GM15510 (cell line): ENCODE results near the gene RBFOX2.

ENCODE experiments used
- POLR2A ChIP-seq: IDR thresholded peaks from 3 replicates; pipeline ENCODE4 v1.6.1; 2011; ENCODE audit warnings: borderline replicate concordance; ENCODE audit not compliant: insufficient read length; ENCODE audit errors: extremely low read depth

The RBFOX2 gene

GRCh38 chr22:35837101-35837727 is 191.4 kb downstream of the RBFOX2 start:
- TF ChIP-seq POLR2A = no peak

DNA sequence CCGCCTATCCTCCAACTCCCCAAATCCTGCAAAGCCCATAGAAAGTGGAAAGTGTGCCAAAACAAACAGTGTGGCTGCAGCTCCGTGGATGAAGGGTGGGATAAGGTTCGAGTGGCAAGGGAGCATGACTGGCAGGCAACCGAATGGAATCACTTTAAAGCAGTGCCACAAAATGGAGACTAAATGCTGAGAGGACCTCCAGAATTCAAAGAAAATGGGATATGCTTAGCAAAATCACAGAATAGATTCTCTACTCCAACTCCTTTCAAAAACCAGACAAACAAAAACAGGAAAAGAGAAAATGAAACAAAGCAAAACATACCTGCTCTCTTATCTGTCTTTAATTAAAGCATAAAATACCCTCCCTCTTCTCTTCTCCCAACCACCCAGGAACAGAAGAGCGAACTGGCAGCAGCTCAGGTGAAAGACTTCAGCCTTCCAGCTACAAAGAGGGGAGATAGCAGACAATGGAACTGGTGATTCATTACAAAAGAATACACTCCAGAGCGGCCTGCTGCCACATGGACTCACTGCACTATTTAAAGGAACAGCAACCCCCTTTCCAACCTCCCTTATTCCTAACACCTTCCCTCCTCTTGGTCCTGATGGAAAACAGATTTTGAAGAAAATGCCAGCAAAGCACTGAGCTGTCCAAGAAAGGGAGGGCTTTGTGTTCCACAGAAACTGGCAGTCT is 192.5 kb downstream of the RBFOX2 start:
- no peak for TF ChIP-seq POLR2A

DNA sequence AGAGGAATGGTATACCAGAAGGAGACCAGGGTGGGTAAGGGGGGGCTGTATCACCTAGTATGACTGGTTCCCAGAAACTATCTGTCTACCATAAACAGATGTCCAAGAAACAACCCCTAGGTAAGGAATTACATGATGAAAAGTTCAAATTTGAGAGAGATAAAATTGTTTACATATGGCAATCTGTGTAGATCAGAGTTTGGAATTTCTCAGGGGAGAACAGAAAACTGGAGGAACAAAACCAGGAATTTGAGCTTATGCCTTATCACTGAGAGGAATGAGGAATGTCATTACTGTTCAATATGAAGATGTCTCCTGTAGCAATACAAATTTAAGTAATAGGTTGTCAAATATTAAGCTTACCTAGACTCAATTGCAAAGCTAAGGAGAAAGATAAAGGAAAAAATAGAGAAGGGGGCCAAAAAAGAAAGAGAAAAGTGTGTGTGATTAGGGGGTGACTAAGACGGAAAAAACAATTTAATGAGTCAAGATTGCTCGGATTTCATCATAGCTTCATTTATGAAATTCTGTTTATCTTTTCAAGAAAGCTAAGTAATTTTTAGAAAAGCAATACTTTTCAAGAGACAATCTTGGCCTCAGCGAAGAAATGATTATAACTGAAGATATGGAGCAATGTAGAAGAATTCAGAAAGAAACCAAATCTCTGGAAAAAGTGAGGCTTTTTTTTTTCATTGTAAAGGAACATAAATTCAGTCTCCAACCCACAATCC is 193.2 kb downstream of the RBFOX2 start:
- TF ChIP-seq POLR2A = no peak

DNA sequence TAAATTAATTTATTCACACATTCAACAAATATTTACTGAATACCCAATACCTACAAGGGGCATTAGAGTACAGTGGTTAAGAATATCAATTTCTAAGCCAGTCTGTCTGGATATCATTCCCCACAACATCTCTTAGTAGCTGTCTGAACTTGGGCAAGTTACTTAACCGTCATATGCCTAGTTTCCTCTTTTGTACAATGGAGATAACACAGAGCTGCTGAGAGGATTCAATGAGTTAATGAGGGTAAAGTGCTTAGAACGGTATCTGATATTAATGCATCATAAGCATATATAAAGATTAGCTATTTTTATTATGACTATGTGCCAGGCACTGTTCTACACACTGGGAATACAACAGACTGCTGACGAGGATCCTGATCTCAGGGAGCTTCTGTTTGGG is 194.6 kb downstream of the RBFOX2 start:
- TF ChIP-seq POLR2A = no peak

DNA sequence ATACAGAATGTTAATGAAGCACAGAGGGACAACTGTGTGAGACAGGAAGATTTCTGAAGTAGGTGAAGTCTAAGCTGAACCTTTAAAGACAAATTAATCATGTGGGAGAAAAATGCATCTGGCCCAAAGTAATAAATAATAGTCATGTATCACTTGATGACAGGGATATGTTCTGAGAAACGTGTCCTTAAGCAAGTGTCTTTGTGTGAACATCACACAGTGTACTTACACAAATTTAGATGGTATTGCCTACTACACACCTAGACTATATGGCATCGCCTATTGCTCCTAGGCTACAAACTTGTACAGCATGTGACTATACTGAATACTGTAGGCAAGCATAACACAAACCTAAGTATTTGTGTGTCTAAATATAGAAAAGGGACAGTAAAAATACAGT is 198.3 kb downstream of the RBFOX2 start:
- no peak for TF ChIP-seq POLR2A

GRCh38 chr22:35824256-35824655 is 204.4 kb downstream of the RBFOX2 start:
- no peak for TF ChIP-seq POLR2A

DNA sequence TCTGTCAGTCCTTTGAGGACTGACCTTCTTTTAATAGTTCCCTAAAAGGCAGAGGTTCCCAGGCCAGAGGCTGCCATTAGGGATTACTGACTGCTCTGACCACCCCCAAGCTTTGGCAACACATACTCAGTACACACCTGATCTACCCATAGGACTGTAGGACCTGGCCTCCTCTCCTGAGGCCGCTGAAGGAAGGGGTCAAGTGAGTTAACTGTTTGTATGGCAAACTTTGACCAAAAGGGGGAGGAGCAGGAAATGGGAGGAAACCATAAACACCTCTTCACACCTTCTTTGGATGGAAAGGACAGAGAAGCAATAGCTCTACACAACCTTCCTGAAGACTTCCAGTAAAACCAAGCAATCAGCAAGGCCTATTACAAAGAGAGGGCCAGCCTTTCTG is 207.0 kb downstream of the RBFOX2 start:
- TF ChIP-seq POLR2A = no peak

DNA sequence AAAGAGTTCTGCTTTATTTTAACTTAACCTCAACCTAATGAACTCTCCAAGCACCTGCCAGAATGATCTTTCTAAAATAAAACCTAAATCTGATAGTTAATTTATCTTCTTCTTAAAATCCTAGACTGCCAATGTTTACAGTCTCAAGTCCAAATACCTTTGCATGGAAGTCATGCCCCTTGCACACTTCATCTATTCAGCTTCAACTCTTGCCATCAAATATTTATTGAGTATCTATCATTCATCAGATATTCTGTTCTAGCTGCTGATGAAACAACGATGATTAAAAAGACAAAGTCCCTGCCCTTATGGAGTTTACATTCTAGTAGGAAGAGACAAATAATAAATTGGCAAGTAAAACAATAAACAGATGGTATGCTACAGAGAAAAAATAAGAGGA is 209.2 kb downstream of the RBFOX2 start:
- TF ChIP-seq POLR2A = no peak

- no peak for TF ChIP-seq POLR2A
These were observed 209.7 kb downstream of the RBFOX2 start for GRCh38 chr22:35818897-35819296.

GRCh38 chr22:35812600-35812999 is 216.0 kb downstream of the RBFOX2 start:
- no peak for TF ChIP-seq POLR2A

GRCh38 chr22:35811670-35812069 is 217.0 kb downstream of the RBFOX2 start:
- TF ChIP-seq POLR2A = no peak

GRCh38 chr22:35809816-35810215 is 218.8 kb downstream of the RBFOX2 start:
- no peak for TF ChIP-seq POLR2A

GRCh38 chr22:35808377-35808776 is 220.2 kb downstream of the RBFOX2 start:
- TF ChIP-seq POLR2A = no peak

DNA sequence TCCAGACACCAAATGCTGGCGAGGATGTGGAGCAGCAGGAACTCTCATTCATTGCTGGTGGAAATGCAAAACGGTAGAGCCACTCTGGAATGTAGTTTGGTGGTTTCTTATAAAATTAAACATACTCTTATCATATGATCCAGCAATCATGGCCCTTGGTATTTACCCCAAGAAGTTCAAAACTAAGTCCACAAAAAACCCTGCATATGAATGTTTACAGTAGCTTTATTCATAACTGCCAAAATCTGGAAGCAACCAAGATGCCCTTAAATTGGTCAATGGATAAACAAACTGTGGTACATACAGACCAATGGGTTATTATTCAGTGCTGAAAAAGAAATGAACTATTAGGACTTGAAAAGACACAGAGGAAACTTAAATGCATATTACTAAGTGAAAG is 223.2 kb downstream of the RBFOX2 start:
- TF ChIP-seq POLR2A = no peak

- no peak for TF ChIP-seq POLR2A
These were observed 224.2 kb downstream of the RBFOX2 start for GRCh38 chr22:35804421-35804820.

DNA sequence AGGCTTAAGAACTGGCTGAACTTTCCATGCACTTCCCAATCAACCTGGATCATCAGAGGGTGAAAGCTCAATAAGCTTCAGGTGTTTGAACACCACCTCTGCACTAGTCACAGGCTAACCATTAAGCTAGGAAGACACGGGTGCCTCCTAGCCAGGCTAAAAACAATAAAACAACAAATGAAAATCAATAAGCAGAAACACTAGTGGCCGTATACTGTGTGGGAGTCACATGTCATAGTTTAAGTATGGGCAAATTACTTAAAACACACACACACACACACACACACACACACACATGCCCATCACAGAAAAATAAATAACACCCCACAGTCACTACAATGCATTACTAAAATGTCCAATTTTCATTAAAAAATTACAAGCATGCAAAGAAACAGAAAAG is 225.7 kb downstream of the RBFOX2 start:
- no peak for TF ChIP-seq POLR2A
